Kidney (tissue), 14 donors: ENCODE data around the gene GNL1. TPM values are rescaled to one million over a fixed set of nuclear protein-coding genes. Genes with fewer than 3 reads are reported as not detected.
A peak's percentile ranks its signal among the peaks of the same experiment; 100 is the strongest.

Experiments used
- DNase-seq, 5 donors: peaks; one replicate each; pipeline ENCODE4 v3.0.0-alpha.2; 2013 to 2020
- FAIRE-seq: peaks from 2 replicates; lab custom pipeline; 2012; peaks lifted over from hg19 to GRCh38; lab: Jason Lieb, UNC
- H3K27ac ChIP-seq, 2 donors: one replicate each; pipeline ENCODE4 v1.7.0; 2013; ENCODE audit warnings: low read depth in 2 of 2, low read length in 2 of 2, inconsistent platforms in 1 of 2
- H3K27me3 ChIP-seq: one replicate; pipeline ENCODE4 v1.7.1; 2013; ENCODE audit warnings: low read length, inconsistent platforms; ENCODE audit not compliant: control insufficient read depth, insufficient read depth
- H3K36me3 ChIP-seq, 3 donors: one replicate each; pipeline versions ENCODE4 v1.7.0 to v1.7.1; 2013; ENCODE audit warnings: low read length in 3 of 3, control low read depth in 1 of 3, inconsistent platforms in 1 of 3; ENCODE audit not compliant: insufficient read depth in 3 of 3, control insufficient read depth in 2 of 3
- H3K4me1 ChIP-seq, 3 donors: one replicate each; pipeline versions ENCODE4 v1.7.0 to v1.7.1; 2013; ENCODE audit warnings: low read length in 3 of 3, inconsistent platforms in 1 of 3, low read depth in 1 of 3; ENCODE audit not compliant: control insufficient read depth in 2 of 3, insufficient read depth in 2 of 3
- H3K4me3 ChIP-seq, 3 donors: one replicate each; pipeline versions ENCODE4 v1.7.0 to v1.8.1; 2013; ENCODE audit warnings: low read length in 3 of 3, control low read depth in 1 of 3, inconsistent platforms in 1 of 3
- H3K9ac ChIP-seq, 3 donors: one replicate each; pipeline versions ENCODE4 v1.7.0 to v1.7.1; 2013; ENCODE audit warnings: low read length in 3 of 3, control low read depth in 1 of 3, inconsistent platforms in 1 of 3
- H3K9me3 ChIP-seq, 3 donors: one replicate each; pipeline versions ENCODE4 v1.7.0 to v1.7.1; 2013; ENCODE audit warnings: low read length in 3 of 3, control low read depth in 1 of 3, inconsistent platforms in 1 of 3; ENCODE audit not compliant: control insufficient read depth in 2 of 3, insufficient read depth in 1 of 3
- CTCF ChIP-seq: IDR thresholded peaks from 3 replicates; pipeline ENCODE4 v1.5.1; 2012; ENCODE audit warnings: mild to moderate bottlenecking, moderate library complexity, borderline replicate concordance; ENCODE audit not compliant: insufficient read depth; ENCODE audit errors: extremely low read depth
- intact Hi-C: fragments of 100-400 bp; cut with DNase I; formaldehyde crosslinking; loops from one replicate; pipeline ENCODE4 v1.11.1; 2022
- polyA plus RNA-seq: library from polyadenylated mRNA; stranded (reverse); fragments of 350-450 nt; fragmentation: Illumina TruSeq; extraction: RNeasy Lipid Tissue Mini Kit (QIAGEN cat#74804); gene quantifications from one replicate; pipeline ENCODE4 v1.2.3, GENCODE V29; 2014; ENCODE audit warnings: low read depth, low replicate concordance; ENCODE audit not compliant: insufficient read depth
- total RNA-seq: library from RNA; stranded (reverse); fragmentation: NEBNext Ultra II Directional; extraction: Animal tissue kit (Norgen Biotek cat#: 25700); gene quantifications from one replicate; pipeline ENCODE4 v1.2.1, GENCODE V29; 2021
- donor health status: control.
- donor health status: control.
- donor health status: control.
- donor health status: control.
- donor health status: control.
- donor health status: DM: yes; HTN: yes; CAD: no.
- donor health status: Normal renal cell carcinoma (clear cell type).

GNL1 gene
- total and polyA plus RNA-seq, 2 donors from 2014 or later = 64.9 to 70.4 TPM

GRCh38 chr6:30570263-30570662 is 14.0 kb upstream of the GNL1 start:
- intact Hi-C loops = no loop called here
- peak overlapping the region in 1 of 2 donors; percentile 96 for H3K27ac ChIP-seq
- peak overlapping the region; percentile 67 to 84 (median 83) for H3K9ac ChIP-seq
- peak overlapping the region; percentile 90 to 93 (median 92) for H3K4me3 ChIP-seq
- DNase-seq (no peak), FAIRE-seq (no peak)
- H3K27me3 ChIP-seq = no peaks in the 10 kb centered on the region
- peaks cover 0 to 29% (median 28%) of the 10 kb centered on the region in 3 donors for H3K4me1 ChIP-seq
- no peak for TF ChIP-seq CTCF
- H3K9me3 ChIP-seq = no peaks in the 10 kb centered on the region
- no peaks in the 10 kb centered on the region for H3K36me3 ChIP-seq

GRCh38 chr6:30568245-30568644 is 12.0 kb upstream of the GNL1 start:
- peaks cover 0 to 1% (median 0%) of the 10 kb centered on the region in 3 donors for H3K36me3 ChIP-seq
- intact Hi-C loops = no loop called here
- no peaks in the 10 kb centered on the region for H3K9me3 ChIP-seq
- FAIRE-seq (no peak), DNase-seq (no peak)
- H3K9ac ChIP-seq = no peak overlapping the region
- H3K4me3 ChIP-seq = no peak overlapping the region
- no peaks in the 10 kb centered on the region for H3K27me3 ChIP-seq
- no peak for TF ChIP-seq CTCF
- no peak overlapping the region for H3K27ac ChIP-seq
- H3K4me1 ChIP-seq = peaks cover 0 to 24% (median 22%) of the 10 kb centered on the region in 3 donors

GRCh38 chr6:30565772-30566171 is 9.5 kb upstream of the GNL1 start:
- H3K4me3 ChIP-seq = no peak overlapping the region
- no peaks in the 10 kb centered on the region for H3K9me3 ChIP-seq
- no peaks in the 10 kb centered on the region for H3K27me3 ChIP-seq
- no peak overlapping the region for H3K27ac ChIP-seq
- DNase-seq (no peak), FAIRE-seq (no peak)
- peaks cover 0 to 15% (median 9%) of the 10 kb centered on the region in 3 donors for H3K4me1 ChIP-seq
- no peak overlapping the region for H3K9ac ChIP-seq
- intact Hi-C loops = no loop called here
- TF ChIP-seq CTCF = no peak
- H3K36me3 ChIP-seq = peaks cover 2 to 11% (median 7%) of the 10 kb centered on the region in 3 donors

- FAIRE-seq = no peak
- peaks cover 2 to 11% (median 7%) of the 10 kb centered on the region in 3 donors for H3K36me3 ChIP-seq
- H3K9me3 ChIP-seq = no peaks in the 10 kb centered on the region
- H3K4me1 ChIP-seq = peaks cover 0 to 8% (median 0%) of the 10 kb centered on the region in 3 donors
- DNase-seq = no peak
- no peak overlapping the region for H3K27ac ChIP-seq
- intact Hi-C loops = no loop called here
- H3K4me3 ChIP-seq = no peak overlapping the region
- no peak for TF ChIP-seq CTCF
- H3K27me3 ChIP-seq = no peaks in the 10 kb centered on the region
- H3K9ac ChIP-seq = no peak overlapping the region
These were observed 7.8 kb upstream of the GNL1 start for GRCh38 chr6:30564114-30564513.
